Choroid plexus epithelial cell (primary cell): ENCODE measurements around the gene FBXW8.
A peak's percentile ranks its signal among the peaks of the same experiment; 100 is the strongest.

ENCODE experiments used
- DNase-seq: peaks from one replicate; pipeline ENCODE4 v3.0.0-alpha.2; 2010; ENCODE audit warnings: low read depth
- H3K4me3 ChIP-seq: 2 replicates; pipeline ENCODE4 v1.5.1; 2011; ENCODE audit warnings: low read depth, mild to moderate bottlenecking, control low read depth, low read length, moderate library complexity
- TF ChIP-seq, protein P1 (sequence below): conservative IDR thresholded peaks from 2 replicates; pipeline ENCODE4 v1.5.1; 2011; ENCODE audit warnings: low read depth, mild to moderate bottlenecking, control low read depth, inconsistent platforms, low read length, moderate library complexity

The FBXW8 gene

DNA sequence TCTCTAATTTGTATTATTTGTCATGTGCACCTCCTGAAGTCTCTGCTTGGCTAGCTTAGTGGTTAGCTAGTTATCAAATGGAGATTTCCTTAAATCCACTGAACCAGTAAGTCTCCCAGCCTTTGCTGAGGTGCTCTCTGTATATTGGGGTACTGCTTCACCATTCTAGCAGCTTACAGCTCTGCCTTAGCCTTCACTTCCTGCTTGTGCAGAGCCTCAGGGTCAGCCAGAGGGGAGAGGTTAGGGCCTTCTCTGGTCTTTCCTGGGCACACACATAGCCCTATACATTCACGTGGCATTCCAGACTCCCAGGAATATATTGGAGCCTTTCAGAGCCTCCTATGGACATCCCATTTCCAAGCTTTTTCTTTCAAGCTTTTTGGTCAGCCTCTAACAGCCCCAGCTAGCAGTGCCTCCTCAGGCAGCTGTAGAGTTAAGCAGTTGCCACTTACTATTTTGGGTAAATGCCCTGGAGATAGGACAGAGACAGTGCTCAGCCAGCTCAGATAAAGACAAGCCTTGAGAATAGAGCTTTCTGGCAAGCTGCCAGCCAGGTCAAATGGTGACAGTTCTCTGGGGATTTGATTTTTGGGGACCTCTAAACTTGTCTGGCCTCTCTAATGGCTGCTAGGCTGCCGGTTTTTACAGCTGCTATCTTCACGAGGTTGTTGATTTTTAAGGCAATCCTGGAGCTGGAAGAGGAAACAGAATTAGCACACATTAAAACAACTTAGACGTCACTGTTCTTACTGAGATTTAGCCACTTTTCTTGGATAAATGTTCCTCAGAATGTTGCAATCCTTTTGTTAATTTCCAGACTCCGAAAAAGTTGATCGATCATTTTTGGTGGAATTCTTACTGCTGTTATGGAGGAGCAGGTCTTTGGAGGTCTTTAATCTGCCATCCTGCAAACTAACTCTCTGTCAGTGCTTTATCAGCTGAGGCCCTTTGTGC lies 32.9 kb downstream of the FBXW8 start:
- TF ChIP-seq, protein P1, sequence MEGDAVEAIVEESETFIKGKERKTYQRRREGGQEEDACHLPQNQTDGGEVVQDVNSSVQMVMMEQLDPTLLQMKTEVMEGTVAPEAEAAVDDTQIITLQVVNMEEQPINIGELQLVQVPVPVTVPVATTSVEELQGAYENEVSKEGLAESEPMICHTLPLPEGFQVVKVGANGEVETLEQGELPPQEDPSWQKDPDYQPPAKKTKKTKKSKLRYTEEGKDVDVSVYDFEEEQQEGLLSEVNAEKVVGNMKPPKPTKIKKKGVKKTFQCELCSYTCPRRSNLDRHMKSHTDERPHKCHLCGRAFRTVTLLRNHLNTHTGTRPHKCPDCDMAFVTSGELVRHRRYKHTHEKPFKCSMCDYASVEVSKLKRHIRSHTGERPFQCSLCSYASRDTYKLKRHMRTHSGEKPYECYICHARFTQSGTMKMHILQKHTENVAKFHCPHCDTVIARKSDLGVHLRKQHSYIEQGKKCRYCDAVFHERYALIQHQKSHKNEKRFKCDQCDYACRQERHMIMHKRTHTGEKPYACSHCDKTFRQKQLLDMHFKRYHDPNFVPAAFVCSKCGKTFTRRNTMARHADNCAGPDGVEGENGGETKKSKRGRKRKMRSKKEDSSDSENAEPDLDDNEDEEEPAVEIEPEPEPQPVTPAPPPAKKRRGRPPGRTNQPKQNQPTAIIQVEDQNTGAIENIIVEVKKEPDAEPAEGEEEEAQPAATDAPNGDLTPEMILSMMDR, result no peak
- H3K4me3 ChIP-seq, result no peak overlapping the region
- DNase-seq, result no peak

DNA sequence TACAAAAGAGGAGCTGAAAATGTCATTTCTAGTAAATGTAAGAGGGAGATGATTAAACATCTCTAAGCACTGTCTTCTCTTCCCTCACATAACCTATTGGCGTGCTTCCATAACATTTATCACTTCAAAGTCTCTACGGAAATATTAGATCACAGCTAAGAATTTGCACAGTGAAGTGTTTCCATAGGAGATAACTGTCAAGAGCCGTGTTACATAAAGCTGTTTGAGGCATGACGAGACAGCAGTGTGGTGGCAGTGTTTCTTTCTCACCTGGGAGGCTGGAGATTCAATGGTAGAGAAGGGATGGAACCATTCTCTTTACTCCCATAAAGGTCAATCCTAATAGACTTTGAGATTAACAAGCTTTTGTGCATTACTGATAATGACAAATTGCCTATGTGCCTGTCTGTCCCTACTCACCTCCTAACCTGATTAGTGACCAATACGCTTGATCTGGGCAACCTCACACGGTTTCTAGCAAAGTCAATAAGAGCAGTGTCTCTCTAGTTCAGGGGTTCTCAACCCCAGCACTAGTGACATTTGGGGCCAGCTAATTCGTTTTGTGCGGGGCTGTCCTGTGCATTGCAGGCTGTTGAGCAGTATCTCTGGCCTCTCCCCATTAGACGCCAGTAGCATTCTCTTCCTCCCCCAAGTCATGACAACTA lies 35.3 kb downstream of the FBXW8 start:
- TF ChIP-seq, protein P1, result no peak
- H3K4me3 ChIP-seq, result no peak overlapping the region
- no peak for DNase-seq

DNA sequence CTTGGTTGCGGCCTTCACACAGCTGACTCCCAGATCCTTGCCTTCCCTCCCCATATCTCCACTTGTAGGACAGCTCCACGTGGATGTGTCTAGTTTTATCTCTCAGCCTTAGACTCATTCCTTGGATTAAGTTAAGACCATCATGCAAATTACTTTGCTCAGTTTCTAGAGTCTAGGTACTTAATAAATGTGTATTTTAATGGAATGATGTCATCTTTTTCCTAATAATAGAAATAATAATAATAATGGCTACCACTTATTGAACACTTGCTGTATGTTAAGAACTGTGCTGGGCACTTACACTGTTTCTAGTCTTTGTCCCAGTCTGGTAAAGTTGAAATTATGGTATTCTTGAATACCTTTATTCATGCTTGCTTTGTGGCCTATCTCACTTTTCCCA lies 37.5 kb downstream of the FBXW8 start:
- no peak for DNase-seq
- no peak overlapping the region for H3K4me3 ChIP-seq
- TF ChIP-seq, protein P1, result no peak

DNA sequence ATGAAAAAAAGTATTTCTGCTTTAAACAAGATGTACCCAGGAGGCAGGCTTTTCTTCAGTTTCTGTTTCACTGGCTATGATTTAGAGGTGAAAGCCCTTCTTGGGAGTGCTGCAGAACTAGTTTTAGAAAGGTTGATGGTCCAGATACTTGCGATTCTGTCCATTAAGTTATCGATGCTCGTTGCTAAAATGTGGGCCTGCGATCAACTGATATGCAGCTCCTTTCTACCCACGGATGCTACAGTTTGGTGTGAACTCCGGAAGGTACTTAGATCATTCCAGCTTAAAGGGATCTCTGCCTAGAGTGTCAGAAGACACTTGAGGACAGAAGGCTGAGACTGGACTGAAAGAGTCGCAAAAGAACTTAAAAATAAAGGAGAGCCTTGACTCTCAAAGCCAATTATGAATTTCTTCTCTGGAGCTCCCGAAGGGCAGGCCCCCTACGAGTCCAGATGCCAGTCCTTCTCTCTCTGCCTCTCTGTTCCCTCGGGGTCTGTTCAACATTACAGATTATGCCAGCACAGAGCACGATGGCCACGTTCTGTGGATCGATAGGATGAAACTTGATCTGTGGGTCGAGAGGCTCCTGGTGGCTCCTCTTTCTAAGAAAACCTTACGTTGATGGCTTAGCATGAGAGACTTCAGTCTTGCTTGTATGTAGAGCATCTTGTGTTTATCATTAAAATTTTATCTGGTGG lies 40.0 kb downstream of the FBXW8 start:
- DNase-seq, result no peak

DNA sequence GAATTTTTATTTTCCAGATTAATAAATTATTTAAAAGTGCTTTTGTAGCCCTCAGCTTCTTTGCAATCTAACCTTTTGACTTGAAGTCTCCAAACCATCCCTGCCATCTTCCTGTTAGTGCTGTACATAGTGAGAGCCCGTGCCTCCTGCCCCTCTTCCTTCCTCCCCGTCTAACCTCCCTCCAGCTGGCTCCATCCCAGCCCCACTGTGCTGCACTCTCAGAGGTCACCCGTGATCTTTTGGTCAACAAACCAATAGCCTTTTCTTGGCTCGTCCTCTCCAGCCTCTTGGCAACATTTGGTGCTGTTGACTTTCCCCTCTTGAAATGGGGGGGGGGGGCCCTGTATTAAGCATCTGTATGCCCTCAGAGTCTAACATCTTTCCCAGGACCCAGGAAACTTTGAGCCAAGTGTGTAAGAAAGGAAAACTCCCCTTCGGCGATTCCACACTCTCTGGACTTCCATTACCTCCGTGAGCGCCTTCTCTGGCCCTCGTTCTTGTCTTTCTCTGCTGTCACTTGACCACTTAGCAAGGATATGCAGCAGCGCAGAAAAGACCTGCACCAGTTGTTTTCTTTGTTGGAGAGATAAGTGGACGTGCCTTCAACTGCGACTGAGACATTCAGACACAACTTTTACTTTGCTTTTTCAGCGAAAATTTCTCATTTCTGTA lies 44.1 kb downstream of the FBXW8 start:
- peak; percentile 18 for DNase-seq
- TF ChIP-seq, protein P1, result no peak
- no peak overlapping the region for H3K4me3 ChIP-seq

More for the DNA sequence above, 40.0 kb downstream of the FBXW8 start:
- no peak overlapping the region for H3K4me3 ChIP-seq
- TF ChIP-seq, protein P1, result no peak

DNA sequence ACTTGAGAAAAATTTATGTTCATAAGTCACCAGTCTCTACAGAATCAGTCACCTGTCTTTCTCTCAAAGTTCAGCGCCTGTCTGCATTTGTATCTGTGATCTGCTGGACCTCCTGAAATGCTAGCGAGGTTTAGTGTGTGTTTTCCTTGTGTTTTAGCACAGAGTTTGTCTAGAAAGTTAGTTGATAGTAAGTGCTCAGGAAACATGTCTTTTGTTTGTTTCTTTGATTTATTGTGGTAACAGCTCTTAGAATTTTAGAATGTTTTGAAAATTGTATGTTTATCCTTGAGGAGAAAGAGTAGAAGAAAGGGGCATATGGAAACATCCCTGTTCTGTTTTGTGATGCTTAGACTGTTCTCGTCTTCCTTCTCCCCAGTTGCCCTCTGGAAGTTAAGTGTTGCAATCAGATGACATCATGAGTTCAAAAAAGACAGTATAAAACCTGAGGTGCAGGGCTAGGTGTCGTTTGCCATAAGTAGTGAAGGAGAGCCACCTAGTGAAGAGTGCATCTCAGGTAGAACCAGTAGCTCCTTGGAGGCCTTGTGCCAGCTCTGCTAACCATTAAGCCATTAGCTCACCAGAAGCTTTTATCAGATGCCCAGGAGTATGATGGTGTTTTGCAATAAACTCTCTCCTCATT lies 44.8 kb downstream of the FBXW8 start:
- TF ChIP-seq, protein P1, result peak; percentile 38
- peak; percentile 71 for DNase-seq
- H3K4me3 ChIP-seq, result no peak overlapping the region
